Measurements from ENCODE around the gene ULK4.

GRCh38 chr3:41880387-41880786, 81.5 kb downstream of the ULK4 start:
- TF ChIP-seq, protein P1, sequence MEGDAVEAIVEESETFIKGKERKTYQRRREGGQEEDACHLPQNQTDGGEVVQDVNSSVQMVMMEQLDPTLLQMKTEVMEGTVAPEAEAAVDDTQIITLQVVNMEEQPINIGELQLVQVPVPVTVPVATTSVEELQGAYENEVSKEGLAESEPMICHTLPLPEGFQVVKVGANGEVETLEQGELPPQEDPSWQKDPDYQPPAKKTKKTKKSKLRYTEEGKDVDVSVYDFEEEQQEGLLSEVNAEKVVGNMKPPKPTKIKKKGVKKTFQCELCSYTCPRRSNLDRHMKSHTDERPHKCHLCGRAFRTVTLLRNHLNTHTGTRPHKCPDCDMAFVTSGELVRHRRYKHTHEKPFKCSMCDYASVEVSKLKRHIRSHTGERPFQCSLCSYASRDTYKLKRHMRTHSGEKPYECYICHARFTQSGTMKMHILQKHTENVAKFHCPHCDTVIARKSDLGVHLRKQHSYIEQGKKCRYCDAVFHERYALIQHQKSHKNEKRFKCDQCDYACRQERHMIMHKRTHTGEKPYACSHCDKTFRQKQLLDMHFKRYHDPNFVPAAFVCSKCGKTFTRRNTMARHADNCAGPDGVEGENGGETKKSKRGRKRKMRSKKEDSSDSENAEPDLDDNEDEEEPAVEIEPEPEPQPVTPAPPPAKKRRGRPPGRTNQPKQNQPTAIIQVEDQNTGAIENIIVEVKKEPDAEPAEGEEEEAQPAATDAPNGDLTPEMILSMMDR (IDR thresholded peaks at IDR 0.05) = no peak
- no peak for TF ChIP-seq TCF7L2 (IDR thresholded peaks at IDR 0.05; ENCODE audit: low read depth, low read length)
